ENCODE results near the gene SEMA6D. TPM values are rescaled to one million over a fixed set of nuclear protein-coding genes. Genes with fewer than 3 reads are reported as not detected.

Gene SEMA6D
- total RNA-seq, 1 donor = 8.0 TPM

- no peaks in the 10 kb centered on the region for H4K20me1 ChIP-seq (ENCODE audit: insufficient read depth, low read length)
- H3K79me2 ChIP-seq (ENCODE audit: insufficient read depth, low read length) = no peaks in the 10 kb centered on the region
- no peaks in the 10 kb centered on the region for H3K36me3 ChIP-seq (ENCODE audit: insufficient read depth, low read length)
- H3K9me3 ChIP-seq (ENCODE audit: low read depth, low read length) = no peaks in the 10 kb centered on the region
- no peak overlapping the region for H3K27ac ChIP-seq (ENCODE audit: low read depth, low read length)
- no peak for DNase-seq (ENCODE audit: insufficient read length, low spot score, missing footprints)
- H3K4me1 ChIP-seq (ENCODE audit: insufficient read depth, low read length) = no peaks in the 10 kb centered on the region
- TF ChIP-seq CTCF (IDR thresholded peaks at IDR 0.05; ENCODE audit: extremely low read depth, low read depth, low read length) = no peak
- H2AFZ ChIP-seq (ENCODE audit: low read length) = no peak overlapping the region
- no peaks in the 10 kb centered on the region for H3K27me3 ChIP-seq (ENCODE audit: insufficient read depth, low read length)
- no peak overlapping the region for H3K4me3 ChIP-seq (ENCODE audit: insufficient read depth, low read length)
- no peak overlapping the region for H3K4me2 ChIP-seq (ENCODE audit: insufficient read depth, low read length)
Observed at GRCh38 chr15:47788685-47789084, 71.4 kb downstream of the SEMA6D start.

- H2AFZ ChIP-seq (ENCODE audit: low read length) = no peak overlapping the region
- H3K4me1 ChIP-seq (ENCODE audit: insufficient read depth, low read length) = no peaks in the 10 kb centered on the region
- H3K9me3 ChIP-seq (ENCODE audit: low read depth, low read length) = no peaks in the 10 kb centered on the region
- H3K4me3 ChIP-seq (ENCODE audit: insufficient read depth, low read length) = no peak overlapping the region
- H3K79me2 ChIP-seq (ENCODE audit: insufficient read depth, low read length) = no peaks in the 10 kb centered on the region
- no peaks in the 10 kb centered on the region for H4K20me1 ChIP-seq (ENCODE audit: insufficient read depth, low read length)
- no peaks in the 10 kb centered on the region for H3K36me3 ChIP-seq (ENCODE audit: insufficient read depth, low read length)
- H3K4me2 ChIP-seq (ENCODE audit: insufficient read depth, low read length) = no peak overlapping the region
- TF ChIP-seq CTCF (IDR thresholded peaks at IDR 0.05; ENCODE audit: extremely low read depth, low read depth, low read length) = no peak
- peaks cover 2% of the 10 kb centered on the region for H3K27me3 ChIP-seq (ENCODE audit: insufficient read depth, low read length)
- H3K27ac ChIP-seq (ENCODE audit: low read depth, low read length) = no peak overlapping the region
- DNase-seq (ENCODE audit: insufficient read length, low spot score, missing footprints) = no peak
Observed at GRCh38 chr15:47791161-47791560, 73.9 kb downstream of the SEMA6D start.

DNA sequence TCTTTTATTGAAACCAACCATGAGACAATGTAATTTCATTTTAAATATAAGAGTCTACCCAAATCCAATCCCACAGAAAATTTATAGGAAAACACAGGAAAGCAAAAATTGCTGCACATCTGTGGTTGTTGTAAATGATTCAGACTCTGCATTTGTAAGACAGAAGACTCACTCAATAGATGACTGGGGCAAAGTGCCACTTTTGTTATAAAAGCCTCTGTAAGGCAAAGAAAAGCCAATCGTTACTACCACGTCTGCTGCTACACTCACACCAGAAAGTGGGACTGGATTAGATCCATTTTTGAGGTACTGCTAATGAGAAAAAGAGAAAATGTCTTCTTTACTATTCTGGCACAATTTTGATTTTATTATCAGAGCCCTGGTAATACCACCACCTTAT lies 74.9 kb downstream of the SEMA6D start:
- Histone ChIP-seq H3K9me3 (ENCODE audit: low read depth, low read length) (no peaks in the 10 kb centered on the region), H3K4me2 (ENCODE audit: insufficient read depth, low read length) (no peak overlapping the region), H2AFZ (ENCODE audit: low read length) (no peak overlapping the region), H3K79me2 (ENCODE audit: insufficient read depth, low read length) (no peaks in the 10 kb centered on the region), H3K4me1 (ENCODE audit: insufficient read depth, low read length) (no peaks in the 10 kb centered on the region), H4K20me1 (ENCODE audit: insufficient read depth, low read length) (no peaks in the 10 kb centered on the region), H3K36me3 (ENCODE audit: insufficient read depth, low read length) (no peaks in the 10 kb centered on the region), H3K4me3 (ENCODE audit: insufficient read depth, low read length) (no peak overlapping the region), H3K27ac (ENCODE audit: low read depth, low read length) (no peak overlapping the region), H3K27me3 (ENCODE audit: insufficient read depth, low read length) (peaks cover 2% of the 10 kb centered on the region)
- no peak for TF ChIP-seq CTCF (IDR thresholded peaks at IDR 0.05; ENCODE audit: extremely low read depth, low read depth, low read length)
- DNase-seq (ENCODE audit: insufficient read length, low spot score, missing footprints) = no peak

DNA sequence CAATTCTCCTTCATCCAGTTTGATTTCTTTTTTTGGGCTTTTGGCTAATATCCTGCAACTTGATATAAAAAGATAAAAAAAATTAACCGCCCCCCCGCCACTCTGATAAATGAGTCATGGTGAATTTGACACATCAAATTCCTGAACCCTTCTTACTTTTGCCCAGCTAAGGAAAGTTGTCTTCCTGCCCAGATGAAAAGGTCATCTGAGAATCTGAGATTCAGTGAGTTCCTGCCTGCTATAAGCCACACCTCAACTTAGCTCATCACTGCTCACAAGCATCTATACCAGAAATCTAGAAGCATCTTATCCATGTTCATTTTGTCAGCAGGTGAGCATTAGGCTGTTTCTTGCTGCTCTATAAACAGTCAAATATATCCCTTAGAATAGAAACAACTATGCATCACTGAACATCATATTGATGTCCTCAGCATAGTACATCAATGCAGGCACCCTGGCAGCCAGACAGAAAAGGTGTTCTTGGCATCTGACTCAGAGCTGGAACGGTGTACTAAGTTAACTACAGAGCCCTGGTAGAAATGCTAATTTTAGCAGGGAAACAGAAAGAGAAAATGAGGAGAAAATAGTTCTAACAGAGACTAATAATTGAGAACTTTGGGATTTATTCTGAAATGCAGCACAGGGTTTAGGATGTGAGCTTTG lies 77.1 kb downstream of the SEMA6D start:
- TF ChIP-seq CTCF (IDR thresholded peaks at IDR 0.05; ENCODE audit: extremely low read depth, low read depth, low read length) = no peak
- Histone ChIP-seq H2AFZ (ENCODE audit: low read length) (no peak overlapping the region), H3K9me3 (ENCODE audit: low read depth, low read length) (no peaks in the 10 kb centered on the region), H4K20me1 (ENCODE audit: insufficient read depth, low read length) (no peaks in the 10 kb centered on the region), H3K27me3 (ENCODE audit: insufficient read depth, low read length) (peaks cover 2% of the 10 kb centered on the region), H3K27ac (ENCODE audit: low read depth, low read length) (no peak overlapping the region), H3K4me2 (ENCODE audit: insufficient read depth, low read length) (no peak overlapping the region), H3K36me3 (ENCODE audit: insufficient read depth, low read length) (no peaks in the 10 kb centered on the region), H3K4me3 (ENCODE audit: insufficient read depth, low read length) (no peak overlapping the region), H3K4me1 (ENCODE audit: insufficient read depth, low read length) (no peaks in the 10 kb centered on the region), H3K79me2 (ENCODE audit: insufficient read depth, low read length) (no peaks in the 10 kb centered on the region)
- DNase-seq (ENCODE audit: insufficient read length, low spot score, missing footprints) = no peak

Measured in osteoblast (primary cell).